ENCODE measurements around the gene MYL7.

The MYL7 gene

GRCh38 chr7:44158873-44159631 lies 17.9 kb upstream of the MYL7 start:
- H3K27me3 ChIP-seq (ENCODE audit: control insufficient read depth, low read length): peaks cover 22% of the 10 kb centered on the region
- no peaks in the 10 kb centered on the region for H3F3A ChIP-seq (ENCODE audit: control insufficient read depth, insufficient read depth)
- no peaks in the 10 kb centered on the region for H3K9me2 ChIP-seq (replicated peaks; ENCODE audit: control insufficient read depth, low read length)
- H3K9me3 ChIP-seq (ENCODE audit: control insufficient read depth, insufficient read depth, low read length): no peaks in the 10 kb centered on the region
- no peaks in the 10 kb centered on the region for H3K36me3 ChIP-seq (ENCODE audit: control insufficient read depth, low read length)
- TF ChIP-seq CTCF (IDR thresholded peaks at IDR 0.05; ENCODE audit: low read depth, low read length, poor library complexity, severe bottlenecking) (no peak), EZH2phosphoT487 (IDR thresholded peaks at IDR 0.05; ENCODE audit: borderline replicate concordance, low read length) (no peak)
- no peak overlapping the region for H3K4me3 ChIP-seq (ENCODE audit: low read length)
- H3K79me2 ChIP-seq (ENCODE audit: control insufficient read depth, low read length): no peaks in the 10 kb centered on the region
- H4K20me1 ChIP-seq (ENCODE audit: control insufficient read depth, insufficient read depth, low read depth, low read length): no peaks in the 10 kb centered on the region
- H3K4me2 ChIP-seq (ENCODE audit: low read length): no peak overlapping the region
- H3K27ac ChIP-seq (ENCODE audit: low read depth, low read length): no peak overlapping the region
- H3K4me1 ChIP-seq (ENCODE audit: control insufficient read depth, low read length): no peaks in the 10 kb centered on the region

DNA sequence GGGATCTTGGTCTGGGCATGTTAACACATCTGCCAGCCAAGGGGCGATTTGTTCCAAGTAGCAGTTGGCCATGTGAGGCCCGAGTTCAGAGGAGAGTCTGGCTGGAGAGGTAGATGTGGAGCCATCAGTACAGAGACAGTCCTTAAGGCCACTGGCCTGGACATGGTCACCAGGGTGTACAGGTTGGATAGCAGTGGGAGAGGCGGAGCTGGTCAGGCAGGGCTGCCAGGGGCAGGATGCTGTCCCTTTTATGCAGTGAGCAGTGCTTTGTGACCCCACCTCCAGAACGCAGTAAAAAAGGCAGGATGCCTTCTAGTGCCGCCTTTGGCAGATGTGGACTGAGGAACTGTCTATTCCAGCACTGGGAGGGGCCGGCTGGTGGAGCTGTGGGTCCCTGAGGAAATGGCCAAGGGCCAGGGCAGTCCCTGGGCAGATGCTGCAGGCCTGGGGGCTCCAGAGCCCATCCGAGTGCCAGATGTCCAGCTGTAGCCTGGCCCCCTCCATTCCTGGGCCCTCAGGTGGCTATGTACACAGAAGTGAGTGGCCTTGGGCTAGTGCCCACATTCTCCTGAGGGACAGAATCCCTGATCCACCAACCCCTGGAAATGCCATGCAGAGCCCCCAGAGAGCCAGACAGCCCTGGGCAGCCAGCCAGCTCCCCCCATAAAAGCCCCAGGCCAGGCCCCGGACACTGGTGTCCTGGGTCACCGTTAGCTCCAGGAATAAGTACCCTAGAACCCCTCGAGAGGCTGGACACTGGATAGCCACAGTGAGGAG lies 17.2 kb upstream of the MYL7 start:
- Histone ChIP-seq H4K20me1 (ENCODE audit: control insufficient read depth, insufficient read depth, low read depth, low read length) (no peaks in the 10 kb centered on the region), H3K4me3 (ENCODE audit: low read length) (no peak overlapping the region), H3K36me3 (ENCODE audit: control insufficient read depth, low read length) (no peaks in the 10 kb centered on the region), H3K4me2 (ENCODE audit: low read length) (no peak overlapping the region), H3K4me1 (ENCODE audit: control insufficient read depth, low read length) (no peaks in the 10 kb centered on the region), H3K9me3 (ENCODE audit: control insufficient read depth, insufficient read depth, low read length) (no peaks in the 10 kb centered on the region), H3K9me2 (replicated peaks; ENCODE audit: control insufficient read depth, low read length) (no peaks in the 10 kb centered on the region), H3K79me2 (ENCODE audit: control insufficient read depth, low read length) (no peaks in the 10 kb centered on the region), H3K27ac (ENCODE audit: low read depth, low read length) (no peak overlapping the region), H3K27me3 (ENCODE audit: control insufficient read depth, low read length) (peaks cover 15% of the 10 kb centered on the region), H3F3A (ENCODE audit: control insufficient read depth, insufficient read depth) (no peaks in the 10 kb centered on the region)
- TF ChIP-seq EZH2phosphoT487 (IDR thresholded peaks at IDR 0.05; ENCODE audit: borderline replicate concordance, low read length) (no peak), CTCF (IDR thresholded peaks at IDR 0.05; ENCODE audit: low read depth, low read length, poor library complexity, severe bottlenecking) (no peak)

DNA sequence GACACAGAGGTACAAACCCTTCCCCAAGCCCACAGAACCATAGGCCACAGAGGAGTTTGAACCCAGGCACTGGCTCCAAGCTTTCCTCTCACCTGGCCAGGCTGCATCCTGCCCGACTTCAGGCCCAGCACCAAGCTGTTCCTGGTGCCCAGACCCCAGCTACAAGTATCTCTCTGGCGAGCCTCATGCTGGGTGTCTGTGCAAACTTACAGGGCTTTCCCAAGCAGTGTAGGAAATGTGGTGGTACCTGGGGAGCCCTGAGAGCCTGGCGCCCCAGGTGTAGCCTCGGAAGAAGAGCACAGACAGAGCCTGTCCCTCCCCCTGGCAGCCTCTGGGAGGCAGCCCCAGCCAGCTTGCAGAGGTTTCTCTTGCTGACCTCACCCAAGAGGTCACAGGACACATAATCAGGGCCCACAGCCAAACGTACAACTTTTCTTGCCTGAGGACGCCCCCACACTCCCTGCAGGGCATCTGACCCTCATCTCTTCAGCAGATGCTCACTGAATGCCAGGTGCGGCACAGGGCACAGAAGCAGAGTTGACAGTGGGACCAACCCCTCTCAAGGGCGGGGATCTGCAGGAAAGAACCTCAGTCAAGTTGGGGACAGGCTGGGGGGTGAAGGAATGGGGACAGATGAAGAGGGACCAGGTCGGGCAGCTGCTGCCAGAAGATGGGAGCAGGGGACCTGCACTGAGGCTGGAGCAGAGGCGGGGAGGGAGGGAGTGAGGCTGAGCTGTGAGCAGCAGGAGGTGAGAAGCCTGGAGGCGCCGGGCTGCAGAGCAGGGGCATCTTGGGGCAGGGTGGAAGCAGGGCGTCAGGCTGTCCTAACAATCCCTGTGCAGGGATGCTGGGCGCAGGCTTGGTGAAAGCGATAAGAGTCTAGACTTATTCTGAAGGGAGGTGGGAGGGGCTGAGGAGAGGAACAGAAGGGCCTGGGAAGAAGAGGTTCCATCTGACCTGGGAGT lies 16.3 kb upstream of the MYL7 start:
- TF ChIP-seq CTCF (IDR thresholded peaks at IDR 0.05; ENCODE audit: low read depth, low read length, poor library complexity, severe bottlenecking) (no peak), EZH2phosphoT487 (IDR thresholded peaks at IDR 0.05; ENCODE audit: borderline replicate concordance, low read length) (no peak)
- H3K4me1 ChIP-seq (ENCODE audit: control insufficient read depth, low read length): no peaks in the 10 kb centered on the region
- H3K9me2 ChIP-seq (replicated peaks; ENCODE audit: control insufficient read depth, low read length): no peaks in the 10 kb centered on the region
- H3K27ac ChIP-seq (ENCODE audit: low read depth, low read length): no peak overlapping the region
- H3K27me3 ChIP-seq (ENCODE audit: control insufficient read depth, low read length): peaks cover 10% of the 10 kb centered on the region
- H3K9me3 ChIP-seq (ENCODE audit: control insufficient read depth, insufficient read depth, low read length): no peaks in the 10 kb centered on the region
- H3K4me3 ChIP-seq (ENCODE audit: low read length): no peak overlapping the region
- H4K20me1 ChIP-seq (ENCODE audit: control insufficient read depth, insufficient read depth, low read depth, low read length): no peaks in the 10 kb centered on the region
- no peak overlapping the region for H3K4me2 ChIP-seq (ENCODE audit: low read length)
- no peaks in the 10 kb centered on the region for H3F3A ChIP-seq (ENCODE audit: control insufficient read depth, insufficient read depth)
- no peaks in the 10 kb centered on the region for H3K36me3 ChIP-seq (ENCODE audit: control insufficient read depth, low read length)
- no peaks in the 10 kb centered on the region for H3K79me2 ChIP-seq (ENCODE audit: control insufficient read depth, low read length)

All from DOHH2 (cell line).